Measurements from ENCODE around the gene SLC66A1.

DNA sequence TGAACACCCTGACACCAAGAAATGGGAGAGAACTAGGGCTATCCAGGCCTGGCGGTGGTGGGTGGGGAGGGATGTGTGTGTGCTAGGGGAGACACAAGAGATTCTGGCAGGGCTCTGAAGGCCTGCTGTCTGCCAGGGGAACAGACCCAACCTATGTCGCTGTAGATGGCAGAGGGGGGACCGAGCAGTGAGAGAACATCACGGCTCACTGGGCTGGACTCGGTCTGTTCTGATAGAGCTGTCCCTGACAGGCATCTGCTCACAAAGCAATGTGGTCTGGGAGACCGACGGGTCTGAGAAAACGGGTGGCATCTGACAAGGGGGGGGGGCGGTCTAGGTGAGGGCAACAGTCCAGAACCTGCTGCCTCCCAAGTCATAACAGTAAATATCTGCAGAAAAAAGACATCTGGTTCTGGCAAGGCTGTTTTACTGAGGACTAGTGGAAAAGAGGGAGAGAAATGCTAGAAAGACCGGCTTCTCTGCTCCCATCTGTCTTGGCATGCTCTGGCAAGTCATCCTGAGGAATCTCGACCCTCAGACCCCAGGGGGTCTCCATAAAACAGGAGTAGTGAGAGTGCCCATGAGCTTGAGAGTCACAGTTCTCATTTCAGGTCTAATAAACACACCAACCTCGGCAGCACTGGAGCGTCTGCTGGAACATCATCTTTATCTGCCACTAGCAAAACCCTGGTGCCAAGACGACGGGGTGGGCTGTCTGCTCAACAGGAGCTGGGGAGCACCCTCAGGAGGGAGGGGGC, 36.5 kb downstream of the SLC66A1 start:
- no peak for TF ChIP-seq ZFX (CRISPR knock-in tag; IDR thresholded peaks at IDR 0.05)
- TF ChIP-seq CTCF (IDR thresholded peaks at IDR 0.05 in 2 of 3, conservative IDR thresholded peaks at IDR 0.05 in 1 of 3; ENCODE audit: insufficient read depth in 2 of 3, low read depth in 1 of 3, low read length in 3 of 3) = no peak
- TF ChIP-seq SETDB1 (IDR thresholded peaks at IDR 0.05; ENCODE audit: low read length) = no peak
- TF ChIP-seq POLR2A (conservative IDR thresholded peaks at IDR 0.05) = no peak
- no peak for TF ChIP-seq ZNF408 (CRISPR knock-in tag; IDR thresholded peaks at IDR 0.05; ENCODE audit: low read depth)
- TF ChIP-seq RBBP5 (IDR thresholded peaks at IDR 0.05; ENCODE audit: borderline replicate concordance, insufficient read depth, low read length, poor library complexity, severe bottlenecking) = no peak
- no peak for TF ChIP-seq GATAD2B (IDR thresholded peaks at IDR 0.05; ENCODE audit: borderline replicate concordance)
- TF ChIP-seq POLR2AphosphoS5 (IDR thresholded peaks at IDR 0.05; ENCODE audit: control insufficient read depth, insufficient read depth, low read depth, low read length) = no peak
- TF ChIP-seq ZNF140 (CRISPR knock-in tag; IDR thresholded peaks at IDR 0.05) = no peak
- TF ChIP-seq, protein P1, sequence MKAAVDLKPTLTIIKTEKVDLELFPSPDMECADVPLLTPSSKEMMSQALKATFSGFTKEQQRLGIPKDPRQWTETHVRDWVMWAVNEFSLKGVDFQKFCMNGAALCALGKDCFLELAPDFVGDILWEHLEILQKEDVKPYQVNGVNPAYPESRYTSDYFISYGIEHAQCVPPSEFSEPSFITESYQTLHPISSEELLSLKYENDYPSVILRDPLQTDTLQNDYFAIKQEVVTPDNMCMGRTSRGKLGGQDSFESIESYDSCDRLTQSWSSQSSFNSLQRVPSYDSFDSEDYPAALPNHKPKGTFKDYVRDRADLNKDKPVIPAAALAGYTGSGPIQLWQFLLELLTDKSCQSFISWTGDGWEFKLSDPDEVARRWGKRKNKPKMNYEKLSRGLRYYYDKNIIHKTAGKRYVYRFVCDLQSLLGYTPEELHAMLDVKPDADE (conservative IDR thresholded peaks at IDR 0.05; ENCODE audit: control insufficient read depth, low read depth, low read length) = no peak
- no peak for TF ChIP-seq HDAC1 (IDR thresholded peaks at IDR 0.05)
- no peak for TF ChIP-seq ZNF668 (CRISPR knock-in tag; IDR thresholded peaks at IDR 0.05)

Data from K562 (cell line).